OCI-LY3 (cell line): Measurements from ENCODE around the gene TAC3.
A peak's percentile ranks its signal among the peaks of the same experiment; 100 is the strongest.

ENCODE experiments used
- H2AFZ ChIP-seq: fragments of 200-600, 300-600 bp; shearing (Covaris generic); 2 replicates; pipeline ENCODE4 v1.6.0; 2014; ENCODE audit warnings: antibody characterized with exemption, low read depth, low read length
- H3K27ac ChIP-seq: fragments of 200-600, 300-600 bp; sonication (generic); 2 replicates; pipeline ENCODE4 v1.5.1; 2014; ENCODE audit warnings: mild to moderate bottlenecking, low read length, moderate library complexity, mixed read lengths
- H3K27me3 ChIP-seq: fragments of 200-600, 300-600 bp; sonication (generic); 2 replicates; pipeline ENCODE4 v1.6.1; 2014; ENCODE audit warnings: low read depth, low read length, mixed read lengths
- H3K36me3 ChIP-seq: fragments of 200-600, 300-600 bp; sonication (generic); replicated peaks from 2 replicates; pipeline ENCODE3; 2014; ENCODE audit warnings: low read depth, low read length, mixed read lengths
- H3K4me1 ChIP-seq: fragments of 300-600, 200-600 bp; sonication (generic); 2 replicates; pipeline ENCODE4 v1.6.1; 2014; ENCODE audit warnings: low read length, mixed read lengths
- H3K4me2 ChIP-seq: fragments of 200-600, 300-600 bp; sonication (generic); 2 replicates; pipeline ENCODE4 v1.6.1; 2014; ENCODE audit warnings: low read length, mixed read lengths
- H3K4me3 ChIP-seq: fragments of 300-600, 200-600 bp; sonication (generic); 2 replicates; pipeline ENCODE4 v1.5.1; 2014; ENCODE audit warnings: antibody characterized with exemption, mild to moderate bottlenecking, low read length, moderate library complexity
- H3K79me2 ChIP-seq: fragments of 300-600, 200-600 bp; shearing (Covaris generic); 2 replicates; pipeline ENCODE4 v1.6.1; 2014; ENCODE audit warnings: mild to moderate bottlenecking, low read length, mixed read lengths
- H3K9ac ChIP-seq: fragments of 300-600, 200-600 bp; shearing (Covaris generic); 2 replicates; pipeline ENCODE4 v1.6.0; 2014; ENCODE audit warnings: mild to moderate bottlenecking, low read length, moderate library complexity
- H3K9me3 ChIP-seq: fragments of 200-600, 300-600 bp; shearing (Covaris generic); 2 replicates; pipeline ENCODE4 v1.6.1; 2014; ENCODE audit warnings: low read length, mixed read lengths; ENCODE audit not compliant: insufficient read depth
- H4K20me1 ChIP-seq: fragments of 200-600, 300-600 bp; sonication (generic); 2 replicates; pipeline ENCODE4 v1.6.1; 2016; ENCODE audit warnings: low read length, mixed read lengths; ENCODE audit not compliant: insufficient read depth
- CTCF ChIP-seq: fragments of 200-600, 300-600 bp; sonication (generic); IDR thresholded peaks from 2 replicates; pipeline ENCODE4 v1.5.1; 2014; ENCODE audit warnings: antibody characterized with exemption, low read length, low read depth
- EZH2phosphoT487 ChIP-seq: fragments of 200-600 bp; shearing (Covaris generic); IDR thresholded peaks from 2 replicates; pipeline ENCODE4 v1.6.1; 2018; ENCODE audit warnings: antibody characterized with exemption, mixed run types, low read depth

TAC3 gene

GRCh38 chr12:57001448-57001906 is 14.9 kb downstream of the TAC3 start:
- H3K4me3 ChIP-seq: no peak overlapping the region
- no peak overlapping the region for H3K9ac ChIP-seq
- H3K27ac ChIP-seq: no peak overlapping the region
- TF ChIP-seq EZH2phosphoT487: no peak
- peak; percentile 90 for TF ChIP-seq CTCF
- no peaks in the 10 kb centered on the region for H3K9me3 ChIP-seq
- no peak overlapping the region for H2AFZ ChIP-seq
- peaks cover 69% of the 10 kb centered on the region for H3K79me2 ChIP-seq
- H3K27me3 ChIP-seq: no peaks in the 10 kb centered on the region
- H3K4me2 ChIP-seq: no peak overlapping the region
- H3K4me1 ChIP-seq: peaks cover 40% of the 10 kb centered on the region
- peaks cover 30% of the 10 kb centered on the region for H3K36me3 ChIP-seq
- H4K20me1 ChIP-seq: peaks cover 18% of the 10 kb centered on the region; the same call in 1 of the 2 replicates

- peaks cover 18% of the 10 kb centered on the region; the same call in 1 of the 2 replicates for H4K20me1 ChIP-seq
- H3K9me3 ChIP-seq: no peaks in the 10 kb centered on the region
- peaks cover 38% of the 10 kb centered on the region for H3K4me1 ChIP-seq
- peaks cover 61% of the 10 kb centered on the region for H3K79me2 ChIP-seq
- H3K9ac ChIP-seq: no peak overlapping the region
- H3K4me2 ChIP-seq: no peak overlapping the region; the same call in 1 of the 2 replicates
- peaks cover 30% of the 10 kb centered on the region for H3K36me3 ChIP-seq
- TF ChIP-seq CTCF (no peak), EZH2phosphoT487 (no peak)
- H3K4me3 ChIP-seq: no peak overlapping the region
- no peak overlapping the region for H3K27ac ChIP-seq
- no peaks in the 10 kb centered on the region for H3K27me3 ChIP-seq
- no peak overlapping the region for H2AFZ ChIP-seq
Measured at GRCh38 chr12:57000393-57000792, 15.9 kb downstream of the TAC3 start.

DNA sequence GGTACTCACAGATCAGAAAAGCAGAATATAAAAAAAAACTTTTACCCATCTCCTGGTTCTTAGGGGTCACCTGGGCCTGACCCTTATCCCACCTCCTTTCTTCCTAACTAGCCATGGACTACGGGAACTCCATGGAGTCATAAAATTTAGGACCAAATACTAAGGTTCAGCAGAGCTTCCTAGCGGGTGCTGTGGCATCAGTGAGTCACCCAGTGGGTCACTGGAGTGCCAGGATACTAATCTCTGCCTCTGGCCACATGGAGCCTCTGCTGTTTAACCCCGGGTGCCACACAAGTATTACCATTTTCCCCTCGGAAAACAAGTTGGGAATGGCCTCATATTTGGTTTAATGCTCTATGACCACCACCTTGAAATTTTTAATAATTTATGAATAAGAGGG is 16.9 kb downstream of the TAC3 start:
- Histone ChIP-seq H4K20me1 (peaks cover 15% of the 10 kb centered on the region; the same call in 1 of the 2 replicates), H3K4me2 (peak overlapping the region; percentile 57), H3K9me3 (no peaks in the 10 kb centered on the region), H3K9ac (peak overlapping the region; percentile 27; the same call in 1 of the 2 replicates), H2AFZ (no peak overlapping the region), H3K4me1 (peaks cover 31% of the 10 kb centered on the region), H3K27ac (peak overlapping the region; percentile 57), H3K4me3 (peak overlapping the region; percentile 22; the same call in 1 of the 2 replicates), H3K79me2 (peaks cover 52% of the 10 kb centered on the region), H3K27me3 (no peaks in the 10 kb centered on the region), H3K36me3 (peaks cover 27% of the 10 kb centered on the region)
- no peak for TF ChIP-seq CTCF
- TF ChIP-seq EZH2phosphoT487: no peak

DNA sequence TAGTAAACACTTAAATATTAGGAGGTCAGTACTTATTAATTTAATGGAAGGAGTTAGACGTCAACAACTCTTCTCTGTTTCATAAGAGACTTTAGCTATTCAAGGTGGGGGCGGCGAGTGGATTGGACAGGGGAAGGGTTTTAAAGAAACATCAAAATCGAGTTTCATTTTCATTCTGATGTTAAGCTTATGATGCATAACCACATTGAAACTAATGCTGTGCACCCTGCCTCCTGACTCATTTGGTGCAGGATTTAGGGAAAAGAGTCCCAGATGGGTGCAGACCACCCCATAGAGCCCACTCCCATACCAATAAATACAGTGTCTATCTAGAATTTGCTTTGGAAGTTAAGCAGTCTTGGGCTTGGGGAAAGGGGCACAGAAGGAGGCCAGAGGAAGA is 17.3 kb downstream of the TAC3 start:
- H3K9me3 ChIP-seq: no peaks in the 10 kb centered on the region
- H2AFZ ChIP-seq: no peak overlapping the region
- peak overlapping the region; percentile 27; the same call in 1 of the 2 replicates for H3K9ac ChIP-seq
- TF ChIP-seq CTCF (no peak), EZH2phosphoT487 (no peak)
- H3K27me3 ChIP-seq: no peaks in the 10 kb centered on the region
- peak overlapping the region; percentile 57 for H3K4me2 ChIP-seq
- H4K20me1 ChIP-seq: peaks cover 15% of the 10 kb centered on the region; the same call in 1 of the 2 replicates
- H3K79me2 ChIP-seq: peaks cover 47% of the 10 kb centered on the region
- peaks cover 25% of the 10 kb centered on the region for H3K36me3 ChIP-seq
- peak overlapping the region; percentile 42 for H3K4me3 ChIP-seq
- H3K4me1 ChIP-seq: peaks cover 31% of the 10 kb centered on the region
- peak overlapping the region; percentile 57 for H3K27ac ChIP-seq
